Measurements from ENCODE around the gene XCL2.
"Not testable (repeated sequence)": the region's sequence is repeated elsewhere in the genome, so short reads cannot be mapped to it uniquely, and the experiment has no call there.

XCL2 gene

GRCh38 chr1:168555508-168556046 lies 11.8 kb upstream of the XCL2 start:
- DNase-seq: no peak

- no peak for DNase-seq
These were observed 11.0 kb upstream of the XCL2 start for GRCh38 chr1:168554603-168555483.

GRCh38 chr1:168553680-168554553 lies 10.1 kb upstream of the XCL2 start:
- no peak for DNase-seq

GRCh38 chr1:168552961-168553360 lies 9.2 kb upstream of the XCL2 start:
- DNase-seq: no peak

- no peak for DNase-seq
These were observed 7.9 kb upstream of the XCL2 start for GRCh38 chr1:168551688-168552087.

GRCh38 chr1:168550971-168551370 lies 7.2 kb upstream of the XCL2 start:
- no peak for DNase-seq

GRCh38 chr1:168546553-168546895 lies 2.7 kb upstream of the XCL2 start:
- DNase-seq: not testable (repeated sequence)

- DNase-seq: peak; percentile 77
These were observed 2.1 kb upstream of the XCL2 start for GRCh38 chr1:168545678-168546552.

GRCh38 chr1:168542978-168543377 lies 819 bp downstream of the XCL2 start:
- DNase-seq: not testable (repeated sequence)

- not testable (repeated sequence) for DNase-seq
These were observed 3.0 kb downstream of the XCL2 start for GRCh38 chr1:168540798-168541197.

- DNase-seq: peak; percentile 54
These were observed 8.3 kb downstream of the XCL2 start for GRCh38 chr1:168535536-168535935.

- DNase-seq: no peak
These were observed 12.0 kb downstream of the XCL2 start for GRCh38 chr1:168531615-168532345.

- no peak for DNase-seq
These were observed 14.3 kb downstream of the XCL2 start for GRCh38 chr1:168529518-168529917.

GRCh38 chr1:168521401-168522000 lies 22.3 kb downstream of the XCL2 start:
- no peak for DNase-seq

GRCh38 chr1:168520832-168521231 lies 23.0 kb downstream of the XCL2 start:
- DNase-seq: peak; percentile 60

GRCh38 chr1:168520052-168520751 lies 23.6 kb downstream of the XCL2 start:
- peak; percentile 59 for DNase-seq

- DNase-seq: no peak
These were observed 25.0 kb downstream of the XCL2 start for GRCh38 chr1:168518813-168519212.

GRCh38 chr1:168518201-168518689 lies 25.6 kb downstream of the XCL2 start:
- DNase-seq: no peak

GRCh38 chr1:168514455-168514854 lies 29.3 kb downstream of the XCL2 start:
- peak; percentile 22 for DNase-seq

GRCh38 chr1:168513656-168514404 lies 30.0 kb downstream of the XCL2 start:
- peak; percentile 39 for DNase-seq

All from OCI-M1 (cell line).